Psoas muscle (tissue), 8 donors: ENCODE results near the gene CACNG7. TPM values are rescaled to one million over a fixed set of nuclear protein-coding genes. Genes with fewer than 3 reads are reported as not detected.

ENCODE experiments used
- ATAC-seq, 4 donors: fragments of 200-7000 bp; cut with Tn5 transposase; one replicate each; pipeline ENCODE4 v1.9.1; 2020; ENCODE audit warnings: moderate library complexity in 3 of 4, mild to moderate bottlenecking in 2 of 4
- DNase-seq, 2 donors: peaks; one replicate each; pipeline ENCODE4 v3.0.0-alpha.2; 2020
- H3K27ac ChIP-seq: fragments of 200-600 bp; one replicate; pipeline ENCODE4 v1.8.0; 2022
- H3K27me3 ChIP-seq, 3 donors: fragments of 200-600 bp in 1 of 3; one replicate each; pipeline versions ENCODE4 v1.6.1 to v1.8.0; 2013 to 2022; ENCODE audit warnings: low read length in 2 of 3, mild to moderate bottlenecking in 2 of 3, moderate library complexity in 1 of 3; ENCODE audit not compliant: insufficient read depth in 3 of 3
- H3K36me3 ChIP-seq, 2 donors: fragments of 200-600 bp in 1 of 2; one replicate each; pipeline versions ENCODE4 v1.6.1 to v1.8.0; 2013 to 2022; ENCODE audit warnings: low read depth in 1 of 2, mild to moderate bottlenecking in 1 of 2, moderate library complexity in 1 of 2; ENCODE audit not compliant: insufficient read depth in 1 of 2
- H3K4me1 ChIP-seq: fragments of 200-600 bp; one replicate; pipeline ENCODE4 v1.8.0; 2022
- H3K4me3 ChIP-seq: fragments of 200-600 bp; one replicate; pipeline ENCODE4 v1.8.0; 2022; ENCODE audit warnings: mild to moderate bottlenecking
- H3K9me3 ChIP-seq: fragments of 200-600 bp; one replicate; pipeline ENCODE4 v1.8.0; 2022
- WGBS, 3 donors: extraction: QIAGEN DNeasy Blood & Tissue Kit; methylation state at CpG; one replicate each; pipeline versions ENCODE4 v1.1.6 to v1.1.7; 2013; 5-methylcytosine and 5-hydroxymethylcytosine counted together
- intact Hi-C, 2 donors: fragments of 100-400 bp; cut with DNase I; formaldehyde crosslinking; loops; one replicate each; pipeline versions ENCODE4 v1.11.0 to v1.14.2; 2022
- polyA plus RNA-seq, 3 donors: library from polyadenylated mRNA; stranded (reverse); fragments of 200-250 nt; gene quantifications; one replicate each; pipeline ENCODE4 v1.2.3, GENCODE V29; 2013
- total RNA-seq, 4 donors: library from RNA; stranded (reverse); fragmentation: NEBNext Ultra II Directional in 2 of 4; extraction: Animal tissue kit (Norgen Biotek cat#: 25700) in 2 of 4; gene quantifications; one replicate each; pipeline versions ENCODE4 v1.2.1 to v1.2.4, GENCODE V29; 2021 to 2023
- TF ChIP-seq, protein P1 (sequence below): fragments of 200-600 bp; IDR thresholded peaks from one replicate; pipeline ENCODE4 v1.8.0; 2022; ENCODE audit warnings: antibody characterized with exemption
- donor health status: healthy with polysubstance abuse.
- donor health status: DM: no; HTN: no; CAD: no; lungs with moderate emphysema.
- donor health status: Bipolar disorder and iron deficiency.
- donor health status: healthy.
- donor health status: DM: yes; HTN: yes; CAD: no.
- donor health status: DM: no; HTN: no; CAD: no.
- donor health status: DM: no; HTN: no; CAD: no.
- donor health status: DM: yes; HTN: yes; CAD: no.

The CACNG7 gene
- total and polyA plus RNA-seq, 7 donors: 0.05 TPM; not detected in 6

DNA sequence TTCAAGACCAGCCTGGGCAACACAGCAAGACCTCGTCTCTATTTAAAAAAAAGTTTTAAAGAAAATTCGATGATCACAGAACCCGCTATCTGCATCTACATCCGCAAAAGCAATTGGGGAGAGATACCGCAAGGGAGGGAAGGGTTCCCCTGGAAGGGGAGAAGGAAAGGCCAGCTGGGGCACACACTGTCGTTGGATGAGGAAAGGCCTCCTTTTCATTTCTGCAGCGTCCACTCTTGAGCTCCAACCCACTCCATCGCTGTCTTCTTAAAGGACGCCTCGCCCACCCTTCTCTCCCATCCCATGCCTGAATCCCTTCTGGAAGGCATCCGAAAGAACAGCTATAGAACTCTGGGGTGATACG, 30.3 kb upstream of the CACNG7 start:
- Histone ChIP-seq H3K4me3 (peak overlapping the region; percentile 62), H3K36me3 (peaks cover 0 to 14% of the 10 kb centered on the region in 2 donors), H3K9me3 (no peaks in the 10 kb centered on the region), H3K27me3 (peaks cover 0 to 44% (median 15%) of the 10 kb centered on the region in 3 donors), H3K27ac (no peak overlapping the region), H3K4me1 (no peaks in the 10 kb centered on the region)
- ATAC-seq (no peak), DNase-seq (no peak)
- 31 to 42% (median 39%) methylated on average over 12 of the region's 12 CpGs for WGBS, 3 donors
- TF ChIP-seq, protein P1, sequence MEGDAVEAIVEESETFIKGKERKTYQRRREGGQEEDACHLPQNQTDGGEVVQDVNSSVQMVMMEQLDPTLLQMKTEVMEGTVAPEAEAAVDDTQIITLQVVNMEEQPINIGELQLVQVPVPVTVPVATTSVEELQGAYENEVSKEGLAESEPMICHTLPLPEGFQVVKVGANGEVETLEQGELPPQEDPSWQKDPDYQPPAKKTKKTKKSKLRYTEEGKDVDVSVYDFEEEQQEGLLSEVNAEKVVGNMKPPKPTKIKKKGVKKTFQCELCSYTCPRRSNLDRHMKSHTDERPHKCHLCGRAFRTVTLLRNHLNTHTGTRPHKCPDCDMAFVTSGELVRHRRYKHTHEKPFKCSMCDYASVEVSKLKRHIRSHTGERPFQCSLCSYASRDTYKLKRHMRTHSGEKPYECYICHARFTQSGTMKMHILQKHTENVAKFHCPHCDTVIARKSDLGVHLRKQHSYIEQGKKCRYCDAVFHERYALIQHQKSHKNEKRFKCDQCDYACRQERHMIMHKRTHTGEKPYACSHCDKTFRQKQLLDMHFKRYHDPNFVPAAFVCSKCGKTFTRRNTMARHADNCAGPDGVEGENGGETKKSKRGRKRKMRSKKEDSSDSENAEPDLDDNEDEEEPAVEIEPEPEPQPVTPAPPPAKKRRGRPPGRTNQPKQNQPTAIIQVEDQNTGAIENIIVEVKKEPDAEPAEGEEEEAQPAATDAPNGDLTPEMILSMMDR: no peak
- intact Hi-C loops: no loop called here

DNA sequence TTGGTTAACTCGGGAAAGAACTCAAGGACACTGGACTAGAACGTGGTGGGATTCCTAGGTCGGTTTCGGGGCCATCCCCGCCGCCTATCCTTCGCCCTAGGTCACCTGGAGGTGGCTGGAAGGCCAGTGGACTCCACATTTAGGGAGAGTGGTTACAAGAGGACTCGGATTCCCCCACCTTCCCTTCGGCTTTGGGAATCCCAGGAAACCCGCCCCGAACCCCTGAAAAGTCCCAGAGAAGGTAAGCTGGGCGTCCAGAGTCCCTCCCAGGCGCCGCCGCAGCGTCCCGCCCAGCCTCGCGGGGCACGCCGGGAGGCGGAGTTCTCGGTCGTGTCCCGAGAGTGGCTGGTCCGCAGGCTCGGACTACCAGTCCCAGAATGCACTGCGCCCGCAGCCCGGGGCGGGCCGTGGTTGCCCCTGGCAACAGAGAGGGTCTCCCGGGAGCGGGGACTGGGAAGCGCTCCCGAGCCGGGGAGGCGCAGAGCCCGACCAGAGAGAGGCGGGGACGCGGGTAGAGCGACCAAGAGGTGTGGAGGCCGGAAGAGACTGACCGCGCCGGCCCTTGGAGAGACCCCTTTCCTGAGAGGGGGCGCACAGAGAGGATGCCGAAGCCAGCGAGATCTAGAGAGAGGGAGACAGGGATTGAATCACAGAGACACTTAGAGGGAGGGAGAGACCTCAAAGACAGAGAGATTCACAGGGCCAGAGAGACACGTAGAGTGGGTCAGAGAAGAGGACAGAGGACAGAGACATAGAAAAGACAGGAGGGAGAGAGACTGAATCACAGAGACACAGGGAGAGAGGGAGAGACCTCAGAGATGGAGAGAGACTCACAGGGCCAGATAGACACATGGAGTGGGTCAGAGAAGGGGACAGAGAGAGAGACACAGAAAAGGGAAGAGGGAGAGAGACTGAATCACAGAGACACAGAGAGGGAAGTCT, 29.7 kb upstream of the CACNG7 start:
- no peak overlapping the region for H3K27ac ChIP-seq
- intact Hi-C loops: no loop called here
- ATAC-seq (peak; percentile 77 to 97 (median 92)), DNase-seq (peak; percentile 91 to 94)
- TF ChIP-seq, protein P1: no peak
- H3K36me3 ChIP-seq: peaks cover 0 to 7% of the 10 kb centered on the region in 2 donors
- H3K27me3 ChIP-seq: peaks cover 0 to 50% (median 19%) of the 10 kb centered on the region in 3 donors
- peak overlapping the region; percentile 62 for H3K4me3 ChIP-seq
- no peaks in the 10 kb centered on the region for H3K9me3 ChIP-seq
- no peaks in the 10 kb centered on the region for H3K4me1 ChIP-seq
- WGBS, 3 donors: 1% methylated on average over 51 of the region's 51 CpGs

DNA sequence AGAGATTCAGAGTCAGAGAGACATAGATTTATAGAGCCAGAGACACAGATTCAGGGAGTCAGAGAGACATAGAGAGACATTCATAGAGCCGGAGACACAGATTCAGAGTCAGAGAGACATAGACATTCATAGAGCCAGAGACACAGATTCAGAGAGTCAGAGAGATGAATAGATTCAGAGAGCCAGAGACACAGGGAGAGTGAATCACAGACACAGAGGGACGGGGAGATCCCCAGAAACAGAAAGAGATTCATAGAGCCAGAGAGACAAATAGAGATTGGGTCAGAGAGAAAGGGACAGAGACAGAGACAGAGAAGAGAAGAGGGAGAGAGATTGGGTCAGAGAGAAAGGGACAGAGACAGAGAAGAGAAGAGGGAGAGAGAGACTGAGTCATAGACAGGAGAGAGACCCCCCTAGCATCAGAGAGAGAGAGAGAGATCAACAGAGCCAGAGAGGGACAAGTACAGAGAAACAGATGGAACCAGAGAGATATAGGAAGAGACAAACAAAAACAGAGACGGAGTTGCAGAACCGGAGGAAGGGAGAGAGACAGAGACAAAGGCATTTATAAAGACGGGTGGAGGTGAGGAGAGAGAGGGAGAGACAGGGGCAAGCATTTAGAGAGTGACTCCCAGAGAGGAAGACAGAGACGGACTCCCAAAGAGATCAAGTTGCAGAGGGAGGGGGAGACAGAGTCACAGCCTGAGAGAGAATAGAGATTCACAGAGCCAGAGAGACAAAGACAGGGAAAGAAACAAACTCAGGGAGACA, 28.2 kb upstream of the CACNG7 start:
- WGBS, 3 donors: 25 to 36% (median 35%) methylated on average over 5 to 6 of the region's 6 CpGs
- H3K4me3 ChIP-seq: no peak overlapping the region
- TF ChIP-seq, protein P1: no peak
- peaks cover 0 to 57% (median 25%) of the 10 kb centered on the region in 3 donors for H3K27me3 ChIP-seq
- ATAC-seq (no peak), DNase-seq (no peak)
- peaks cover 0 to 3% of the 10 kb centered on the region in 2 donors for H3K36me3 ChIP-seq
- no peaks in the 10 kb centered on the region for H3K9me3 ChIP-seq
- intact Hi-C loops: no loop called here
- H3K27ac ChIP-seq: no peak overlapping the region
- H3K4me1 ChIP-seq: no peaks in the 10 kb centered on the region

DNA sequence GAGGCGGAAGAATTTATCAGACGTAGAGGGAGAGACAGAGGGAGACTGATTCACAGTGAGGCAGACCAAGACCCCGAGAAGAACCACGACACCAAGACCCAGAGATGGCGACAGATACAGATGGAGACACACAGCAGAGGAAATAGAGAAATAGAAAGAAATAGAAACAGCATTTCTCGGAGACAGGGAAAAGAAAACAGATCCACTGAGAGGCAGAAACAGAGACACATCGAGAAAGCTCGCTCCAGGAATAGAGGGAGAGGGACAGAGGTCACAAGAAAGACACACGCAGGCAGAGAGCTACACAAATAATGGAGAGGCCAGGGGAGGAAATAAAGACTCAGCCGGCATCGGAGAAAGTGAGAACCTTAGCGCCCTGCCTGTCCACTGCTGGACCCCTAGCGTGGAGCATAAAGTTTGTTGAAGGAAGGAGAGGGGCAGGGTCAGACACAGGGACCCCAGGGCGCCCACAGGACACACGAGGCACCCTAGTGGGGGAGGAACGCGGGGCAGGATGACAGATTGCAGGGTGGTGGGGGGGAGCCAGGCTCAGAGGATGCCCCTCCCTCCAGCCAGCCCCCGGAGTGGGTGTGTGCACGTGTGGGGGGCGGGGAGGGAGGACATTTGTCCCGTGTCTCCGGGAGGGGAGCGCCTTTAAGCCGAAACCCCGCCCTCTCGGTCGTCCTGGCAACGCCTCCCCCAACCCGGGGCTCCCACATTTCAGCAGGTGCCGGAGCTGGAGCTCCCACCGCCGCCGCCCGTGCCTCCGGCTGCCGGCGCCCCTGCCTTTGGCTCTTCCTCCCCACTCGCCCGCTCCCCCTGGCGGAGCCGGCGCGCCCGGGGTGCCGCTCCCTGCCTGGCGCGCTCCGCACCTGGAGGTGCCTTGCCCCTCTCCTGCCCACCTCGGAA, 27.3 kb upstream of the CACNG7 start, which contains the start of gene PRKCG:
Gene PRKCG (plus strand): TSS at position 716 of the 909 bp plus-strand sequence. CDS start 298 bp downstream, outside the sequence.
- DNase-seq: peak in 1 of 2 donors; percentile 69
- H3K9me3 ChIP-seq: no peaks in the 10 kb centered on the region
- TF ChIP-seq, protein P1: peak; percentile 21
- no peaks in the 10 kb centered on the region for H3K36me3 ChIP-seq
- H3K4me1 ChIP-seq: no peaks in the 10 kb centered on the region
- peak within 1 kb of the TSS; percentile 47 for H3K4me3 ChIP-seq
- peak in 1 of 4 donors; percentile 12 for ATAC-seq
- intact Hi-C loops: no loop called here
- WGBS, 3 donors: 3 to 4% (median 3%) methylated on average over 38 to 49 of the region's 49 CpGs
- no peak within 1 kb of the TSS for H3K27ac ChIP-seq
- peaks cover 0 to 57% (median 25%) of the 10 kb centered on the region in 3 donors for H3K27me3 ChIP-seq
